HL-60 (cell line): ENCODE measurements around the gene EIF3I.

ENCODE experiments used
- DNase-seq, 2 experiments: peaks; one replicate each; pipeline ENCODE4 v3.0.0-alpha.2; 2010 to 2020; ENCODE audit warnings: low read depth in 1 of 2, low spot score in 1 of 2
- H3K27ac ChIP-seq: fragments of 250-450 bp; sonication (Bioruptor Pico); replicated peaks from 2 replicates; pipeline ENCODE4 v1.5.1; 2020; ENCODE audit warnings: mild to moderate bottlenecking, moderate library complexity
- H3K27me3 ChIP-seq: fragments of 250-450 bp; sonication (Bioruptor Pico); 2 replicates; pipeline ENCODE4 v1.5.1; 2021; ENCODE audit warnings: mild to moderate bottlenecking, moderate library complexity; ENCODE audit not compliant: insufficient read depth, poor library complexity, severe bottlenecking
- H3K4me3 ChIP-seq: replicated peaks from 2 replicates; pipeline ENCODE4 v1.5.1; 2011; ENCODE audit warnings: mild to moderate bottlenecking, control low read depth, low read length; ENCODE audit not compliant: insufficient read depth
- CTCF ChIP-seq: IDR thresholded peaks from one replicate; pipeline ENCODE4 v1.5.1; 2011; ENCODE audit warnings: low read length, control low read depth, inconsistent platforms; ENCODE audit not compliant: insufficient read depth
- GABPA ChIP-seq: IDR thresholded peaks from 2 replicates; pipeline ENCODE4 v1.6.1; 2012; ENCODE audit warnings: low read depth
- POLR2AphosphoS5 ChIP-seq: IDR thresholded peaks from 2 replicates; pipeline ENCODE4 v1.6.1; 2012; ENCODE audit warnings: low read depth
- REST ChIP-seq: IDR thresholded peaks from 2 replicates; pipeline ENCODE4 v1.6.1; 2012; ENCODE audit warnings: low read depth; ENCODE audit not compliant: insufficient replicate concordance
- SPI1 ChIP-seq: IDR thresholded peaks from 2 replicates; pipeline ENCODE4 v1.6.1; 2012; ENCODE audit warnings: low read depth, mild to moderate bottlenecking, borderline replicate concordance

Gene EIF3I

DNA sequence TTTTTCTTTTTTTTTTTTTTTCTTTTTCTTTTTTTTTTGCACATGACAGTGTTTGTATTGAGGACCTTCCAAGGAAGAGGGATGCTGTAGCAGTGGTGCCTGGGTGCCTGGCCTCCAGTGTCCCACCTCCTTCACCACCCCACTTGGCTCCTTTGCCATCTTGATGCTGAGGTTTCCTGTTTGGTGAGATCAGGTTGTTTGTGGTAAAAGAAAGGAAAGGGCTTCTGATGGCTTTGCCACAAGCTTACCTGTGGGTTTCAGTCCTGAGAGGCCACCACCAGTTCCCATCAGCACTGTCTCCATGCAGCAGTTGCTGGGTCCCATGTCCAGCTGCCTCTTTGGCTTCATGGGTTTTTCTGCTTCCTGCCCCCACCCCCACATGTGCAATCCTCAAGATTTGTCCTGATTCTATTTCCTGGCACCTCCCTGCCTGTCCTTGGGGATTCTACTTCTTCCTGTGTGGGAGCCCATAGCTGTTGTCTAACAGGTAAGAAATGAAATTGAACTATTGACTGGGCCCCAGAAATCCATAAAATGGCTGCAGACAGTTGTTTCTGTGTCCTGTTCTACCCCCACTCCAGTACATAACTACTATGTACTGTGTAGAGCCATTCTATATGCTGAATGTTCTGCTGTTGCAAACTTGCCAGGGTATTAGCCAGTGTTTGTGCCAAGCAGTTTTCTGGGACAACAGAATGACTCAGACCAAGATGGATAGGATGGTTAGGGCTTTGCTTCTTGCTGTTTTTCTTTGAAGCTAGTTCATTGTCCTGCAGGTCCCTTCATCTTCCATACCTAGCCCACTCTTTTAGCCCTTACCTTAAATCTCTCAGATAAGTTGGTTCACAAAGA is 26.0 kb upstream of the EIF3I start:
- H3K4me3 ChIP-seq, result no peak overlapping the region
- H3K27ac ChIP-seq, result no peak overlapping the region
- no peak for DNase-seq
- TF ChIP-seq REST (no peak), GABPA (no peak), POLR2AphosphoS5 (no peak), CTCF (no peak), SPI1 (no peak)
- H3K27me3 ChIP-seq, result no peaks in the 10 kb centered on the region

GRCh38 chr1:32197074-32197473 is 25.1 kb upstream of the EIF3I start:
- Histone ChIP-seq H3K4me3 (no peak overlapping the region), H3K27ac (no peak overlapping the region), H3K27me3 (no peaks in the 10 kb centered on the region)
- no peak for DNase-seq
- TF ChIP-seq POLR2AphosphoS5, result no peak

DNA sequence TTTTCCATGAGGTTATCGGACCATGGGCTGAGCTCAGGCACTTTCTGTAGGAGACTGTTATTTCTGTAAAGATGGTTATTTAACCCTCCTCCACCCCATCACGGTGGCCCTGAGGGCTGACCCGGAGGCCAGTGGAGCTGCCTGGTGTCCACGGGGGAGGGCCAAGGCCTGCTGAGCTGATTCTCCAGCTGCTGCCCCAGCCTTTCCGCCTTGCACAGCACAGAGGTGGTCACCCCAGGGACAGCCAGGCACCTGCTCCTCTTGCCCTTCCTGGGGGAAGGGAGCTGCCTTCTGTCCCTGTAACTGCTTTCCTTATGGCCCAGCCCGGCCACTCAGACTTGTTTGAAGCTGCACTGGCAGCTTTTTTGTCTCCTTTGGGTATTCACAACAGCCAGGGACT is 24.4 kb upstream of the EIF3I start:
- Histone ChIP-seq H3K27ac (no peak overlapping the region), H3K27me3 (no peaks in the 10 kb centered on the region), H3K4me3 (no peak overlapping the region)
- DNase-seq, result no peak
- no peak for TF ChIP-seq SPI1
- TF ChIP-seq POLR2AphosphoS5, result no peak
- TF ChIP-seq CTCF, result no peak
- no peak for TF ChIP-seq REST
- no peak for TF ChIP-seq GABPA

DNA sequence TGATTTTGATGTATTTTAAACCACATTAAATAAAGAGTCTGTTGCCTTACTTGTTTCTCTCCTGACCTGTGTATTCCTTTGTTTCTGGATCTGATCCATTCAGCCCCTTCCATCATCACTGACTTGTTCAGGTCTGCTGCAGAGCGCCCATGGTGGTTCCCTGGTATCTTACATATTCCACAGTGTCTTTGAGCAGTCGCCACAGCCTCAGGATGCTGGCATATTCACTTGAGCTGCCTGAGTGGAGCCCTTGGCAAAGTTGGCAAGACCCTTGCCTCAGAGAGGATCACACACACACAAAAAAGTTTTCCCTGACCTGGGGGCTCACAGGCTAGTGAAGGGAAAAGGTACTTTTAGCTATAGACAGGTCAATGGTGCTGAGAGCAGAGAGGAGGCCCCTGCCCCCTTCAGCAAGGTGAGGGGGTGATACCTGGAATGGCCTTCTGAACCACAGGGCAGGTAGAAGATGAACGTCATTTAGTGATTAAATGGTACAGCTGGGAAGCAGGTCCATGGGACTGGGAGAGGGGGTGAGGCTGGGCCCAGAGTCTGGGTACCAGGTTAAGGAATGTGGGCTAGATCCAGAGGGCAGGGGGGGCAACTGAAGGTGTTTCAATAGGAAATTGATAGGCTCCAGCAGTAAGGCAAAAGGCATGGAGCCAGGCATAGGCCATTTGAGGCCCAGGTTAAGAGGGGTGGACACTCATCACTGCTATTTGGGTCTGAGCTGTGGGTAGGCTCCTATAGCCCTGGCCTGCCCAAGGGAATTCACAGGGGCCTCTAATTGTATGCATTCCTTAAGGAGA is 23.8 kb upstream of the EIF3I start:
- H3K27me3 ChIP-seq, result no peaks in the 10 kb centered on the region

More for the DNA sequence above, 23.8 kb upstream of the EIF3I start:
- no peak overlapping the region for H3K4me3 ChIP-seq
- TF ChIP-seq POLR2AphosphoS5, result peak; percentile 58; the same call in 1 of the 2 replicates
- no peak for TF ChIP-seq CTCF
- no peak overlapping the region for H3K27ac ChIP-seq
- no peak for DNase-seq
